Measurements from ENCODE around the gene CXCL16.

Gene CXCL16

DNA sequence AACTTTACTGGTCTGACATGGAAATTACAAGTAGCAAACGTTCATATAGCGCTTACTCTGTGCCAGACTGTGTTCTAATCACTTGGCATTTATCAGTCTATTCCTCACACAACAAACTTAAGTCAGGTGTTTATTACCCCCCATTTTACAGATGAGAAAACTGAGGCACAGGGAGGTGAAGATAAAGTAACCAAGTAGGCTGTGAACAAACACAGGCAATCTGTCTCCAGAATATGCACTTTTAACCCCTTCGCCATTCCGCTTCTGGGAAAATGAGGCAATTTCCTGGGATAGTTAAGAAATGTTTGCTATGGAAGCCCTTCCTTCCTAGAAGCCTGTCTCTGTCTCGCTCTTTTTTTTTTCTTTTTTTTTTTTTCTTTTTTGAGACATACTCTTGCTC, 12.2 kb upstream of the CXCL16 start:
- no peak for DNase-seq (ENCODE audit: low spot score)

DNA sequence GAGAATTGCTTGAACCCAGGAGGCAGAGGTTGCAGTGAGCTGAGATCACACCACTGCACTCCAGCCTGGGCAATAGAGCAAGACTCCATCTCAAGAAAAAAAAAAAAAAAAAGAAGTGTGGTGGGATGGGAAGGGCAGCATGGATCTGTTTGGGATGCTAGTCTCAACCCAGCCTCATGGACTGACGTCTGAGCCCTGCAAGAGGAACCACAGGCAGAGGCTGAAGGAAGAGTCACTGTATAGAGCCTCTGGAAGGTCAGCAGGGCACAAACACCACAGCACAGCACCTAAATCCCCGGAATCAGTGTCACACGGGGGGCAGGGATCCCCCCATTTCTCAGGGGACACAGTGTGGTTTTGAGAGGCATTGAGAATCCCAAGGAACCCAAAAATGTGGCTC, 10.9 kb upstream of the CXCL16 start:
- no peak for DNase-seq (ENCODE audit: low spot score)

DNA sequence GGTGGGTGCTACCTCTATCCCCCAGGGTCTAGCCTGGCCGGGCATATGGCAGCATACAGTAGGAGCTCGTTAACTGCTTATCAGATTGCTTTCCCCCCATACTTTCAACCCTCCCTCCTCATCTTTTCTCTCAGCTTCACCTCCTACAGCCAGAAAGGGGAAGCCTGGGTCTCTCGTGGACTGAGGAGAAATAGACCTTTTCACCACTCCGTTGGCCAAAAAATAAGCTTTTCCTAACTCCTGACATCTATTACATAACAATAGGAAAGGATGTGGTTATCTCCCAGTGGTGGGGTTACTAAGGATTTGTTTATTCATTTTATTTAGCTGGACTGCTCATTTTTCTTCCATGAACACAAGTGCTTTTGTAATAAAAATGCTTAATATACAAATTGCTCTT, 9.0 kb upstream of the CXCL16 start:
- DNase-seq (ENCODE audit: low spot score): no peak

DNA sequence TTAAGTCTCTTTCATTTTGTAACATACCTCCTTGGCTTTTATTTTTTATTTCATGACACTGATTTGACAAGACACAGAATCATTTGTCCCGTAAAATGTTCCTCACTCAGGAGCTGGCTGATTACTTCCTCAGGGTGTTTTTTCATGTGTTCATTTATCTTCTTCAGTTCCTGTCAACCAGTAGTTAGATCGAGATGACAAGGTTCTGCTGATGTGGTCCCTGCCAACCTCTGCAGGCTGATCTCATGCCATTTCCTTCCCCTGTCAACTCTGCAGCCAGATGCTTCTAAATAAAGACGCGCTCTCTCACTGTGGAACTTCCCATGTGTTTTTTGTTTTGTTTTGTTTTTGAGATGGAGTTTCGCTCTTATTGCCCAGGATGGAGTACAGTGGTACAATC, 8.1 kb upstream of the CXCL16 start:
- peak; percentile 19 for DNase-seq (ENCODE audit: low spot score)

DNA sequence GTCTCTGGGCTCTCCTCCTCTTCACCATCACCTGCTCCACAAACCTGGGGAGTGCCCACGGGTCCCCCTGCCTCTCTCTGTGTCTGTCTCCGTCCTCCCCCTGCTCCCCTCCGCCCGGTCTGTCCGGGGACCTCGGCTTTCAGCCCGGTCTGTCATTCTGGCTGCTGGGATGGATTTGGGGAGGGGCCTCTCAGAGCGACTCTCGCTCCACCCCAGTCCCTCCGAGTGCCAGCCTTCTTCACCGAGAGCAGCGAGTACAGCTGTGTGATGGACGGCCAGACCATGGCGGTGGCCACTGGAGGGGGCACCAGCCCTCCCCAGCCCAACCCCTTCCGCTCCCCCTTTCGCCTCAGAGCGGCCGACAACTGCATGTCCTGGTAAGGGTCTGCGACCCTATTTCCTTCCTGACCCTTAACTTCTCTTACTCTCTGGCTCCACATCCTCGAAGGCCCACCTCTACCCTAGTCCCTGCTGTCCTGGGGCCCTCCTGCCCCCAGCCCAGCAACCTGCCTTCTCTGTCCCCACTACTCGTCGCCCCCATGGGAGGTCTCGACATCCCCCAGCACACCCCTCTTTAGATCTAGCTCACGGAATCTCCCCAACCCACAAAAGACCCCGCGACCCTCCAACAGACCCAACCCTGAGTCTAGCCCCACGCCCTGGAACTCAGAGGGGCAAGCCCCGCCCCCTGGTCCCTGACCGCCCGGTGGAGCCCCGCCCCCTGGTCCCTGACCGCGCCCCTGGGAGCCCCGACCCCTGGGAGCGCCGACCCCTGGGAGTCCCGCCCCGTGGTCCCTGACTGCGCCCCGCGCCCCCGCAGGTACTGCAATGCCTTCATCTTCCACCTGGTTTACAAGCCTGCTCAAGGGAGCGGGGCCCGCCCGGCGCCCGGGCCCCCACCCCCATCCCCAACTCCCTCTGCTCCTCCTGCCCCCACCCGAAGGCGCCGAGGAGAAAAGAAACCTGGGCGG, 5.6 kb upstream of the CXCL16 start:
- no peak for DNase-seq (ENCODE audit: low spot score)

DNA sequence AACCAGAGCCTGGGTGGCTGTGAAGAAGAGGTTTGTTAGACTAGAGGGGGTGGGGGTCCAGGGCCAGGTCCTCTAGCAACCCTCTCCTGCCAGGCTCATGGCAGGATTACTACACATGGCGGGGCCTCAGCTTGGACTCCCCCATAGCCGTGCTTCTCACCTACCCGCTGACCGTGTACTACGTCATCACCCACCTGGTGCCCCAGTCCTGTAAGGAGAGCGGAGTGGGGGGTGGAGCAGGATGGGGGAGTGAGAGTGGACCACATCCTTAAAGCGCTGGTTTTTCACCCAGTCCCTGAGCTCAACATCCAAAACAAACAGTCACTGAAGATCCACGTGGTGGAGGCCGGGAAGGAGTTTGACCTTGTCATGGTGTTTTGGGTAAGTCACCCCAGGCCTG, 4.2 kb upstream of the CXCL16 start:
- DNase-seq (ENCODE audit: low spot score): no peak

DNA sequence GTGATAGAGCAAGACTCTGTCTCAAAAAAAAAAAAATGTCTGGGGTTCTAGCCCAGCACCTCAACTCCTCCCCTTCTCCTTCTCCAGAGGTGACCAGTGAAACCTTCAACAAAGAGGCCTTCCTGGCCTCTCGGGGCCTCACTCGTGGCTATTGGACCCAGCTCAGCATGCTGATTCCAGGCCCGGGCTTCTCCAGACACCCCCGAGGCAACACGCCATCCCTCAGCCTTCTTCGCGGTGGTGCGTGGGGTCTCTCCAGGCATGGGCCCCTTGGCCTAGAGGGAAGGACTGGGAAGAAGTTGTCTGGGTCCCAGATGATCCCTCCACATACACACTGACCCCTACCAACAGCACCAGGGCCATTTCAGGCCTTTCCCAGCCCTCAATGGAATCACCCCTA, 3.5 kb upstream of the CXCL16 start:
- DNase-seq (ENCODE audit: low spot score): no peak

DNA sequence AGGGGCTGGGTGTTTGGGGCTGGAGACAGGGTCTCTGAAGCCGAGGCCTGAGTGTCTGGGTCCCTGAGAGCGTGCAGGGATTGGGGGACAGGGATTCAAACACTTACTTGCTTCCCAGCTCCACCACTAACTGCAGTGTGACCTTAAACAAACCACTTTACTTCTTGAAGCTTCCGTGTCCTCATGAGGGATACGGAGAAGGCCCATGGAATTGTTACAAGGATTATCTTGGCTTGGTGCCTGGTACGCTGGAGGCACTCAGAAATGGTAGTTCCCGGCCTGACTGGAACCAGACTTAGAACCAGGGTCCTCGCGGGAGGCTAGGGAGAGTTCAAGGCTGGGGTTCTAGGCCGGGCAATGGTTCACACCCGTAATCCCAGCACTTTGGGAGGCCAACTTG, 2.9 kb upstream of the CXCL16 start:
- no peak for DNase-seq (ENCODE audit: low spot score)

DNA sequence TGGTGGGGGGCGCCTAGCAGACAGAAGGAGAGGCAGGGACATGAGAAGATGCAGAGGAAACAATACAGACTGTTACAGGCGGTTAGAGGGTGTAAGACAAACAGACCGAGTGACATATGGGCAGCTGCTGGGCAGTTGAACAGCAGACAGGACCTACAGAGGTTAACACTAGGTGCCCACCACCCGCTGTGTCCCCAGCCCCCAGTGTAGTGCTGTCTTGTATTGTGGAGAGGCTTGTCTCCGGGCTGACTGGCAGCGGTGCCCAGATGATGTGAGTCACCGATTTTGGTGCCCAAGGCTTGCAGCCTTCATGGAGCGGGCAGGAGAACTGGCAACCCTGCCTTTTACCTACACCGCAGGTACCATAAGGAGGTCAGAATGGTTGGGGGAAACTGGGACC, 2.4 kb upstream of the CXCL16 start:
- DNase-seq (ENCODE audit: low spot score): no peak

DNA sequence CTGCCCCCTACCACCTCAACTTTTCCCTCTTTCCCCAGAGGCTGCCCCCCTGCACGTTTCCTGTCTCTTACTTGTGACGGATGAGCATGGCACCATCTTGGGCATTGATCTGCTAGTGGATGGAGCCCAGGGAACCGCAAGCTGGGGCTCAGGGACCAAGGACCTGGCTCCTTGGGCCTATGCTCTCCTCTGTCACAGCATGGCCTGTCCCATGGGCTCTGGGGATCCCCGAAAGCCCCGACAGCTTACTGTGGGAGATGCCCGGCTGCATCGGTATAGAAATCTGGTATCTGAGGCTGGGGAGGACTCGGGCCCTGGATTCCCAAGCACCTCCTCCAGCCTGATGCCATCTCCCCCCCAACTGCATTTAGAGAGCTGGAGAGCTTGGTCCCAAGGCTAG, 1.8 kb upstream of the CXCL16 start:
- DNase-seq (ENCODE audit: low spot score): no peak

DNA sequence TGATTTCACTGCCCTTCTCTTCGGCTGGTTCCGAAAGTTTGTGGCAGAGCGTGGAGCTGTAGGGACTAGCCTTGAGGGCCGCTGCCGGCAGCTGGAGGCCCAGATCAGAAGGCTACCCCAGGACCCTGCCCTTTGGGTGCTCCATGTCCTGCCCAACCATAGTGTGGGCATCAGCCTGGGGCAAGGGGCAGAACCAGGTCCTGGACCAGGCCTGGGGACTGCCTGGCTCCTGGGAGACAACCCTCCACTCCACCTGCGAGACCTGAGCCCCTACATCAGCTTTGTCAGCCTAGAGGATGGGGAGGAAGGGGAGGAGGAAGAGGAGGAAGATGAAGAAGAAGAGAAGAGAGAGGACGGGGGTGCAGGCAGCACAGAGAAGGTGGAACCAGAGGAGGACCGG, 856 bp upstream of the CXCL16 start:
- DNase-seq (ENCODE audit: low spot score): no peak

DNA sequence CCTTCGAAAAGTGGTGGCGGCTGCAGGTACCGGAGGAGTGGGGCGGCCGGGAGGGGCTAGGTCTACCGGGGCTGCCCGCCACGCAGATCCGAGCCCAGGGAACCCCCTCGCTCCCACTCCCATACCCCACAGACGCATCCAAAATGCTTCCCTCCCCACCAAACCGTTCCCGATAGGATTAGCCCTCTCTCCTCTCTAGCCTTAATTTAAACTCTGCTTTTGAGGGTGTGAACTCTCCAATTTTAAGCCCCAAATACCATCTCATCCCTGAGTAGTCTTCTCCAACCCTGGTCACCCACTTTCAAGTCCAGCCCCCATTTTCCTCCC, 260 bp upstream of the CXCL16 start:
- DNase-seq (ENCODE audit: low spot score): no peak

DNA sequence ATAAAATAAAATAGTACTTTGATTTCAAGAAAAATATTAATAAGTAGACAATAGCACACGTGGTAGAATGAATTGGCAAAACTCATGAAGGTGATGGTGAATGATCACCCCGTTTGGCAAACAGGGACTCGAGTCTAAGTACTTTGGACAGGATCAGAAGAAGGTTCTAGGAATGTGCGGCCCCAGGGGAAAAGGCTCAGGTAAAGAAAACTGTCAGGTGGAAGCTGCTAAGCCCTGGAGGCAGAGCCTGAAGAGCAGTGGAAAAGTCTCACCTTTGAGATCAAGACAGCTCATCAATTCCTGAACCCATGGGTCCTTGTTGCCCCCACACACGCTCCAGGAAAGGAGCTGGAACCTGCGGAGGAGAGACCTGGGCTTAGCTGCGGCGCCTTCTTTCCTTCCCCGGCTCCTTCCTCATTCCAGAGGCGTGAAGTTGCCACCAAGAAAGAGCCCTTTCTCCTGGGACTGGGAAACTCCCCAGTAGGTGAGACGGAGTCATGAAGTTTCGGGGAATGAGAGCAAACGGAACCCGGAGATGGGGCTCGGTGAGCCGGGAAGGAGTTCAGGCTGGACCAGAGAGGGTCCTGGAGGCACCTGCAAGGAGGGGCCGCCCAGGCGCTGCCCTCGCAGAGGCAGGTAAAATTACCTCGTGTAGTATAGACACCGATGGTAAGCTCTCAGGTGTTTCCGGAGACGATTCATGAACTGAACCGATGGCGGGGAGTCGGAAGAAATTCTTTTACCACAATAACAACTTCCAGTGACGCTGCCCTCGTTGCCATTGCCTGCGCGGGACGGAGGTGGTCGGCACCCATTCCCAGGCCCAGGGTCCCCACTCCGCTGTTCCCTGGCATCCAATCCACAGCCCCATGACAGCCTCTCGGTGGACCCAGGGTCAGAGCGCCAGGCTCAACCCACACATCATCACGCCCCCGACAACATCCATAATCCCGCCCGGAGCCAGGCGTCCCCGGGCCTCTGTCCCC, 1.3 kb downstream of the CXCL16 start:
- no peak for DNase-seq (ENCODE audit: low spot score)

DNA sequence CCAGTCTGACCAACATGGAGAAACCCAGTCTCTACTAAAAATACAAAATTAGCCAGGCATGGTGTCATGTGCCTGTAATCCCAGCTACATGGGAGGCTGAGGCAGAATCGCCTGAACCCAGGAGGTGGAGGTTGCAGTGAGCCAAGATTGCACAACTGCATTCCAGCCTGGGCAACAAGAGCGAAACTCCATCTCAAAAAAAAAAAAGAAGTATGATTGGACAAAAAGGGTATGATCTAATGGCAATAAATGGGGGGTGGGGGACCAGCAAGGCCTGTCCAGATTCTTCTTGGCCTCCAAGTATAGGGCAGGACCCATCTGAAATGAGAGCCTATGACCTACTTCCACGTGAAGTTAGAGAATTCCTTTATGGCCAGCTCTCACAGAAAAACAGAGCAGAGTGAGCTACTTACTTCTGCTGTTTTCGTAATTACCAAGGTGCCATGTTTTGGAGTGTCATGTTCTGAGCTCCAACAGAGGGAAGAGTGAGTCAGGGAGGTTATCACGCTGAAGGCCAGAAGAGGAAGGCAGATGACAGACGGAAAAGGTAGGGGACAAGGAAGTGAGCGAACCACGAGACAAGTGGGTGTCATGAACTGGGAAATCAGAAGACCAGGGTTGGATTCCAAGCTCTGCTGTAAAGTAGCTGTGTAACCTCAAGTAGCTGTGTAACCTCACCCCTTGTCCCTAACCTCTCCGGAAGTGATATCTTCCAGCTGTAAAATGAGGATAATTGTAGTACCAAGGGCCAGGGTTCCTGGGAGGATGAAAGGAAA, 3.7 kb downstream of the CXCL16 start:
- DNase-seq (ENCODE audit: low spot score): no peak

DNA sequence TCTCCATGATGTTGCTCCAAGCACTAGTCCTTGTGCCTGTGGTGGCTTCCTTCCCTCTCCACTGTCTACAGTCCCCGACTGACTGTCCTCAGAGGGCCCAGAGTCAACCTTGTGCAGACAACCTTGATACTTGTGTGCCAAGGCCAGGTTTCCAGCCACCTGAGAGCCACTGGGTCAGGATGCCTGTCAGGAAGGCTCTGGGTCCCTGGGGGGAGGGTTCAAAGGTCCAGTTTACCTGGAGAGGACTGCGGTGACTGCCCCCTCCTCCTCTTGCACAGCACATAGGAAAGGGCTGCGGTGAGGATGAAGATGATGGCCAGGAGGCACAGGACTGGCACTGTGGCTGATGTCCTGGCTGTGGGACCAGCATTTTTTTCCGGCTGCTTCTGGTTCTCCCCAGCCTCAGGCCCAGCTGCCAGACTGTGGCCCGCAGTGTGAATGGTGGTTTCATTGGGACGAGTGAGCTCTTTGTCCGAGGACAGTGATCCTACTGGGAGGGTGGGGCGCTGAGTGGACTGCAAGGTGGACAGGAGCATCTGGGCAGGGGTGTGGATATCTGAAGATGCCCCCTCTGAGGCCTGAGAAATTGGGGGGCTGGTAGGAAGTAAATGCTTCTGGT, 4.8 kb downstream of the CXCL16 start:
- no peak for DNase-seq (ENCODE audit: low spot score)

DNA sequence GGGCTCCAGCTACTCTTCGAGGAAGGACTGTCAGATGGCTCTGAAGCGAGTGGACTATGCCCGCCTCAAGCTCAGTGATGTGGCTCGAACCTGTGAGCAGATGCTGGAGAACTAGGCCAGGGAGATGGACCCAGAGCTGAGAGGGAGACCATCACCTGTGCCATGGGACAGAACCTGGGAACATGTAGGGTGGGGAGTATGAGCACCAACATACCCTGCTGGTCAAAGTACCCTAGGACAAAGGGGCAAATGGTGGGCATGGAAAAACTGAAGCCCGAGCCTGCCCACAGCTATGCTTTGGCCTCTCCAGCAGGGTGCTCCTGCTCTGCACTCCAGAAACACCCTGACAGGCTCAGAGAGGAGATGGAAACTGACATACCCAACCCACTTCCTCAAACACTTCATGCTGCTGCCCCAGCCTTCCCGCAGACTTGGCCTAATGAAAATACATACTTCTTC, 6.6 kb downstream of the CXCL16 start:
- peak; percentile 66 for DNase-seq (ENCODE audit: low spot score)

DNA sequence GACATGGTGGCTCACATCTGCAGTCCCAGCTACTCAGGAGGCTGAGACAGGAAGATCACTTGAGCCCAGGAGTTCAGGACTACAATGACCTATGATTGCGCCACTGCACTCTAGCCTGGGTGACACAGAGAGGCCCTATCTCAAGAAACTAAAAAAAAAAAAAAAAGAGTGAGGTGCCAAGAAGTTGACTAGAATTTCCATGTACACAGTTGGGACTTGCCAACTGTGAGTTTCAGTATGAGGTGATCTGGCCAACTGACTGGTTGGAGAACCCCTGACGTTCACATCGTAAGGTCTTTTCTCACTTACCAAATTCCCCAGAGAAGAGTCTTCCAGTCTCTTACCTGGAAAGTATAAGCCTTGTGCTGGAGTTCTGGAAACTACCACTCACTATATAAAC, 11.6 kb downstream of the CXCL16 start:
- DNase-seq (ENCODE audit: low spot score): no peak

DNA sequence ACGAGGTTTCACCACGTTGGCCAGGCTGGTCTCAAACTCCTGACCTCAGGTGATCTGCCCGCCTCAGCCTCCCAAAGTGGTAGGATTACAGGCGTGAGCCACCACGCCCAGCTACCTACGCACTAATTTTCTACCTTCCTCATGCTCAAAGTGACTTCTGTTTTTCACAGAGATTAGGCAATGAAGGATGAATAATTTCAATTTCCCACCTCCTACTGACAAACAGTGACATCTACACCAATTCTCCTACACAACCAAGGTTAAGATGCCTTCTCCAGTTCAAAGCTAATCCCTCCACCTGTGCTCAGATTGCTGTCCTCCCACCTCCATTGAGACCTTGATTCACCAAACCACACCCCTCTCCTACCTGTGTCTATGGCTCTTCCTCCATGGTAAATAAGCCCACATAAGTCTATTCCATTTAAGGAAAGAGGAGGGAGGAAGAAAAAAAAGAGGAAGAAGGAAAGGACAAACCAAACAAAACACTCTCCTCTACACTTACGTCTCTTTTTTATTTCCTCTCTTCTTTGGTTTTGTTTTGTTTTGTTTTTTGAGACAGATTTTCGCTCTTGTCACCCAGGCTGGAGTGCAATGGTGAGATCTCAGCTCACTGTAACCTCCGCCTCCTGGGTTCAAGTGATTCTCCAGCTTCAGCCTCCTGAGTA, 13.9 kb downstream of the CXCL16 start:
- no peak for DNase-seq (ENCODE audit: low spot score)

DNA sequence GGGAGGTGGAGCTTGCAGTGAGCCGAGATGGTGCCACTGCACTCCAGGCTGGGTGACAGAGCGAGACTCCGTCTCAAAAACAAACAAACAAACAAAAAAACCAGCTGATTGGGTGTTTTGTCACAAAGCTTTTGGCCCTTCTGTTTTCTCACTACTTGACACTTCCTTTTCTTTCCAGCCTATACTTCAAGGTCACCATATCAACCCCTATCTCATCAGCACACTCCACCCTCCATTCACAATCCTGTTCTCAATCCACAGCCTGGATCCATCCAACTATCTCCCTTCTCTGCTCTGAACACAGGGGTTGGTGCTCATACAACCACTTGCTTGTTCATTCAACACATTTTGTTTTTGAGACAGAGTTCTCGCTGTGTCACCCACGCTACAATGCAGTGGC, 15.1 kb downstream of the CXCL16 start:
- DNase-seq (ENCODE audit: low spot score): no peak

DNA sequence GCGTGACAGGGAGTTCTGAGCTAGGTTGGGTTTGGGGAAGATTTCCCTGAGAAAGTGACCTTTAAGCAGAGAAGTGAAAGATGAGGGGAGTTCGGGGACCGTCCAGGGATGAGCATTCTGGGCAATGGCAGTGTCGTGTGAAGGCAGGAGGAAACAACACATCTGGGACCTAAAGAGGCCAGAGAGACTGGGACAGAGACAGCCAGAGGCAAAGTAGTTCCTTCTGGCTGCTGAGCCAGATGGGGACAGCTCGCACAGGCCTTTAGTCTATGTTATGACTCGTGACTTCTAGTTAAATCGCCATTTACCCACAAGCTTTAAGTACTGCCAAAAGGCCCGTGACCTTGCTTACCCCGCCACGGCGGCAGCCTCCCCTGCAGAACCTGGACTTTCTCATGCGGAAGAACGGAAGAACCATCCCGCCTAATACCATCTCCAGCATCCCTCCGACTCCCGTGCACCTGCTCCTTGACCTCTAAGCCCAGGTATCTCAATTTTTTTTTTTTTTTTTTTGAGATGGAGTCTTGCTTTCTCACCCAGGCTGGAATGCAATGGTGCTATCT, 17.0 kb downstream of the CXCL16 start:
- DNase-seq (ENCODE audit: low spot score): no peak

Data from NAMALWA (cell line).